Stimulated activated CD8-positive, alpha-beta memory T cell treated with anti-CD3 and anti-CD28 coated beads, Interleukin-15, amount 100 ng/mL, for 1 hour (primary cell): Measurements from ENCODE around the gene SSTR5.

Source experiments
- DNase-seq: peaks from one replicate; pipeline ENCODE4 v3.0.0-alpha.2; 2020; ENCODE audit warnings: low read depth

SSTR5 gene

GRCh38 chr16:1040346-1040745, 32.2 kb upstream of the SSTR5 start:
- DNase-seq, result no peak

DNA sequence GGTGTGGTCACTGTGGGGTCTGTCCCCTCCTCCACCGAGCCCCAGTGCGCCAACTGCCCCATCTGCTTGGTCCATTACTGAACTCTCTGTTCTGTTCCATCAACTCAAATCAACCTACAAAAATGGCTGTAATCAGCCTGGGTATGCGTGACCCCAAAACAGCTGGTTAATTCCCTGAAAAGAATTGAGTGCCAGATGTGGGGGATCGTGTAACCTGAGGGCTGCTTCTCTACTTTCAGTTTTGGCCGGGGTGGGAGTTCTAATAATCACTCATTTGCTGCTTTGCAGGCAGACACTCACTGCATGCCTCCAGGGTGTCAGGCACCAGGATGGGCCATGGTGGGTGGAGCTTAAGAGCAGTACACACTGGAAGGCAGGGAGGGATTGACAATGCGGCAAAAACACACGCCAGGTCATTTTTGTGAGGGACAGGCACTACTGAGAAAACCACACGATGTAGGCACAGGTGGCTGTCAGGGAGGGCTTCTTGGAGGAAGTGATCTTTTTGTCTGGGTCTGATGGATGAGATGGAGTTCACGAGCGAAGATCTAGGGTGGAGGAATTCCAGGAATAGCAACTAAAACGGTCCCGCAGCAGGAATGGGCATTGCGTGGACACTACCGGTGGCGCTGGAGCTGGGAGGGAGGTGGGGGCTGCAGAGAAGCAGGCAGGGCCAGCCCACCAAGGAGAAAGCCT, 30.4 kb upstream of the SSTR5 start:
- no peak for DNase-seq

GRCh38 chr16:1042866-1043265, 29.7 kb upstream of the SSTR5 start:
- no peak for DNase-seq

GRCh38 chr16:1043881-1044451, 28.6 kb upstream of the SSTR5 start:
- no peak for DNase-seq

GRCh38 chr16:1044460-1045309, 27.9 kb upstream of the SSTR5 start:
- DNase-seq, result no peak

DNA sequence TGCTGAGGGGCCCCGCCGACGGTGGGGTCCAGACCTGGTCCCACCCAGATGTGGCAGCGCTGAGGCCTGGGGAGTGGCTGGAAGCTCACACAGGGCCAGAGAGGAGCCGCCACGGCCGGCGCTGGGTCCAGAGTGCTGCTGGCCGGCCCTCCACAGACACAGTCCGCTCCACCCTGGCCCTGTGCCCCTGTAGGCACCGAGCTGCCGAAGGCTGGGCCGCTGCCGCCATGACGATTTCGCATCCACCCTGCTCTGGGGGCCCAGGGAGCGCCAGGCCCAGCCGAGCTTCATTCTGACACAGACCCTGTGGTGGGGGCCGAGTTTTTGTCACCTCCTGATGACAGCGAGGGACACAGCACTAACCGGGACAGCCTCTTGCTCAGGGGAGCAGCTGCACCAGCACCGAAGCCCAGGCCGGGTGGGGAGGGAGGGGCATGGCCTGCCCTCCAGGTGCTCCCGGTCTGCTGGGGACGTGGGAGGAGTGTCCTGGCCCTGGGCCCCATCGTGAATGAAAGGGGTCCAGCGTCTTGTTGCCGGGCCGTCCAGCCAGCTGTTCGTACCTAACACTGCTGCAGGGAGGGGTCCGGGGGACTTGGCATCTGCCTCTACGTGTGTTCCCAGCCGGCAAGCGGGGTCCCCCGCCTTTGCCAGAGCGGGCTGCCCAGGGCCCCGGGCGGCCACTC, 27.1 kb upstream of the SSTR5 start:
- DNase-seq, result no peak

- DNase-seq, result no peak
Observed at GRCh38 chr16:1045993-1046911, 26.3 kb upstream of the SSTR5 start.

DNA sequence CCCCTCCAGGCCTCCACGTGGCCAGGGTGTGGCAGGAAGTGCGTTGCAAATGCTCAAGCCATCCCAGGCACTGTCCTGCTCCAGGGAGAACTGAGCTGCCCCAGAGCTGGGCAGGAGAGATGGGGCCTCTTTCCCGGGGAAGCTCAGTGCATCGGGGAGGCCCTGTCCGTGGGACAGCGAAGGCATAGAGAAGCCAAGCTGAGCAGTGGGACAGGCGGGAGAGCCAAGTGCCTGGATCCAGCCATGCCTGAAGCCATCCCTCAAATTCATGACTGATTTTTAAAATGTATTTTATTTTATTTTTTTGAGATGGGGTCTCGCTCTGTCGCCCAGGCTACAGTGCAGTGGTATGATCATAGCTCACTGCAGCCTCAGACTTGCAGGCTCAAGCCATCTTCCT, 25.4 kb upstream of the SSTR5 start:
- no peak for DNase-seq

DNA sequence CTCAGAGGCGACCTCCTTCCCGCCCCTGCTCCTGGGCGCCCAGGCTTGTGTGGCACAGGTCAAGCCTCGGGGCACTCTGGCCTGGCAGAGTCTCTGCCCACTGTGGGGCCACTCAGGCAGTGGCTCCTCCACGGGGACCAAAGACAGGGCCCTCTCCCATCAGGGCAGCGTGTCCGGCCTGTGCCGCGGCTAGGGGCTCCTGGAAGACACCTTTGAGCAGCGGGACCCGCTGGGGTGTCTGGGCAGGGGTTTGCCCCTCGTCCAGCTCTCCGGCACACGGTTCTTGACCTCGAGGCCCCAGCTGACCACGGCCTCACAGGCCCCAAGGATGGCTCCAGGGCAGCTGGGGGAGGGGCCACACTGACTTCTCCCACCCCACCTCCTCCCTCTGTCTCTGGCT, 24.7 kb upstream of the SSTR5 start:
- DNase-seq, result no peak

DNA sequence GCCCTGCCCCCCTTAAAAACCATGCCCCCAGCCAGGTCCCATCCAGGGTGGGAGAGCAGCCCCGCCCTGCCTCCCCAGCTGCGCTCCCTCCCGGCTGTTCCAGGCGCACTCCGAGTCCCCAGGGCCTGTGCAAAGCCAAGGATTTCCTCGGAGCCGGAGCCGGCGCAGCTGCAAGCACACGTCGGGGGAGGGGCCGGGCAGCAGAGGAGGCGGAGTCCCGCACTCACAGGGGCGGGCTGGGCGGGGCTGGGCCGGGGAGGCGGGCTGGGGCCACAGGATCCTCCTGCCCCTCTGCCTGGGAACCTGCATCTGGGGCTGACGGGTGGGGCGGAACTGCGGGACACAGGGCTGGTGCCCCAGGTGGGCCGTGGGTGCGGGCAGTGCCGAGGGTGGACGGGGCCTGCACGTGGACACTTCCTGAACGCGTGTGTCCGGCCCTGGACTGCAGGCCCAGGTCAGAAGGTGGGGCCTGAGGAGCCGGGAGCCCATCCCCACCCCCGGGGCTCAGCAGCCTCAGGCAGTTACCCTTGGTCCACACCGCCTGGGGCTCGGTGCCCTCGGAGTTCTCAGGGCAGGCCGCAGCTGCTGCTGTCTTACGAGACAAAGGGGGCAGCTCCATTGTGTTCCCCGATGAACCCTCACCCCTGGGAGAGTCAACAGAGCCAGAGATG, 24.0 kb upstream of the SSTR5 start:
- no peak for DNase-seq

DNA sequence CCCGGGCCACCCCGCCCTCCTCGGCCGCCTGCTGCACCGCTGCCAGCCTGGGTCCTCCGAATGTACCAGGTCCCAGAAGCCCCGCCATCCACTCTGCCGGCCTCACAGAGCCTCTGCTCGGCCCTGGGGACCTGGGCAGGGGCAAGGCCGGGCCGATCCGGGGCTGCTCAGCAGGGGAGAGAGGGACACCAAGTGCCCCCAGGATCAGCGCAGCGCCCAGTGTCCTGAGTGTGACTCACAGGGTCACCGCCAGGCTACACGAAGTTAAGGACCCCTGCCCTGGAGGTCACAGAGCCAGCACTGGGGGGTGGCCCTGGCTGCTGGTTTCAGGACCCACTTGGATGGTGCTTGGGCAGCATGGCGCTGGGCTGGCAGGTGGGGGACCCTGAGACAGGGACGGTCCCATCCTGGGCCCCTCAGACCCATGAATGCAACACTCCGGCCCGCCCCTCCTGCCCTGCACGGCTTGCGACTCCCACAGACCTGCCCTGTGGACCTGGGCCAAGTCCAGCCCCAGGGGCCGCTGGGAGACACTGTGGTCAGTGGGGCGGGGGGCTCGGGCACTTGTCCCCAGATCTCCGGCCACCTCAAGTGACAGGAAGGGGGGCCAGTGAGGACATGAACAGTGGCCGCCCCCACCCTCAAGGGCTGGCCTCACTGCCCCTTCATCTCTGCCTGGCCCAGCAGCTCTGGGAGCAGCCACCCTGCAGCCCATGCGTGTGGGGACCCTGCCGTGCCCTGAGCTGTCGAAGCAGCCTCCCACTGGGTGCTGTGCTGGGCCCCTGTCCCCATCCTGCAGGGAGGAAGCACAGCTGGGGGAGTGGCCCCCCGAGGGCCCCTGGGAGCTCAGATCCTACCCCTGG, 23.2 kb upstream of the SSTR5 start:
- no peak for DNase-seq

DNA sequence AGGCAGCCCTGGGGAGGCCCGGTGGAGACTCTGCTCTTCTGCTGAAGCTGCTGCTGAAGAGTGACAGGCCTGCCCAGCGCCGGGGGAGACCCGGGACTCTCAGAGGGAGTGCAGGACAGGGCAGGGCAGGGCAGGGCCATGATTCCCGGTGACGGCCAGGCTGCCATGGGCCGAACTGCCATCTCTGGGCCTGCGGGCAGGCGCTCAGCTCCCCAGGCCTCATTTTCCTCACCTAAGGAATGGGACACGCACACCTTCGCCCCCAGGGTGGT, 22.6 kb upstream of the SSTR5 start:
- no peak for DNase-seq

DNA sequence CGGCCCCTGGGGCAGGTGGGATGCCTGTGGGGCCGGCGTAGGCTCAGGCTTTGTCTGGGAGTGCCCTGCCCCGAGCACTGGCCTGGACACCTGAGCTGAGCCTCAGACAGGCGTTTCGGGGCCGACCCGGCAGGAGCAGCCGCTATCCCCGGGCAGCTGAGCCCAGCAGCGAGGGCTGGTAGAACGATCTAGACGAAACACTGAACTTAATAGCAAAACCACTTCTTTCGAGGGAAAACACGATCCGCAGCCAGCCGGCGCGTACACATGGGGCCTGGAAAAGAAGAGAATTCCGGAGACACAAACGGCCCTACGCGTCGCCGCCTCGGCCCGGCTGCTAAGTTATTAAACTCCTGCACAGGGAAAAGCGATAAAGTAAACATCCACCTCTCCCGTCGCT, 22.0 kb upstream of the SSTR5 start:
- no peak for DNase-seq

GRCh38 chr16:1050921-1051320, 21.6 kb upstream of the SSTR5 start:
- no peak for DNase-seq

- DNase-seq, result no peak
Observed at GRCh38 chr16:1051446-1051845, 21.1 kb upstream of the SSTR5 start.

DNA sequence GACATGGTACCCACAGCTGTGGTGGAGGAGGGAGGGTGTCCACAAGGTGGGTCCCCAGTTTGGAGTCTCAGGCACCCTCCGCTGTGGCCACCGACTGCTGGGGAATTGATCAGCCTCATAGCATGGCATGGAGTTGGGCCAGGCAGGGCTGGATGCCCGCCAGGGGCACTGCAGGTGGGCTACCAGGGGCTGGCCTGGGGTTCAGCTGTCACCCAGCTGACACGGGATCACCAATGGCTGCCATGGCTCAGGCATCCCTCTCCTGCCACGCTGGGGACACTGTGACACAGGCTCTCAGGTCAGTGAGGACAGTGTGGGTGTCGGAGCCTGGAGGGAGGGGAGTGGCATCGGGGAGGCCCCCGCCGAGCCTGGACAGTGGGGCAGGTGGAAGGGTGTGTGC, 19.8 kb upstream of the SSTR5 start:
- no peak for DNase-seq

DNA sequence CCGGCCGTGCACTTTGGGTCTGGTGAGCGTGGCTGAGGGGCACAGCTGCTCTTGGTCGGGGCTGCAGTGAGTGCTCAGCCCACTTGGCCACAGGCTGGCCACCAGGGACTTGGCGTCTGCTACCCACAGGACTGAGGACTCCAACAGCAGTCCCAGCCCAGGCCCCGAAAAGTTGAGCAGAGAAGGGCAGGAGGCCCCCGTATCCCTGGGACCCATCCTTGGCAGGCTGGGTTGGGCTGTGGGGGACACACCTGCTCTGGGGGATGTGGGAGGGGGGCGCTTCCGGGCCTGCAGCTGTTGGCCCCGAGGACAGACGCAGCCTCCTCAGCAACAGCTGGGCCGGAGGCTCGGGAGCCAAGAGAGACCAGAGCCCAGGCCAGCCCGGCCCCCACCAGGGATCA, 19.4 kb upstream of the SSTR5 start:
- DNase-seq, result no peak

DNA sequence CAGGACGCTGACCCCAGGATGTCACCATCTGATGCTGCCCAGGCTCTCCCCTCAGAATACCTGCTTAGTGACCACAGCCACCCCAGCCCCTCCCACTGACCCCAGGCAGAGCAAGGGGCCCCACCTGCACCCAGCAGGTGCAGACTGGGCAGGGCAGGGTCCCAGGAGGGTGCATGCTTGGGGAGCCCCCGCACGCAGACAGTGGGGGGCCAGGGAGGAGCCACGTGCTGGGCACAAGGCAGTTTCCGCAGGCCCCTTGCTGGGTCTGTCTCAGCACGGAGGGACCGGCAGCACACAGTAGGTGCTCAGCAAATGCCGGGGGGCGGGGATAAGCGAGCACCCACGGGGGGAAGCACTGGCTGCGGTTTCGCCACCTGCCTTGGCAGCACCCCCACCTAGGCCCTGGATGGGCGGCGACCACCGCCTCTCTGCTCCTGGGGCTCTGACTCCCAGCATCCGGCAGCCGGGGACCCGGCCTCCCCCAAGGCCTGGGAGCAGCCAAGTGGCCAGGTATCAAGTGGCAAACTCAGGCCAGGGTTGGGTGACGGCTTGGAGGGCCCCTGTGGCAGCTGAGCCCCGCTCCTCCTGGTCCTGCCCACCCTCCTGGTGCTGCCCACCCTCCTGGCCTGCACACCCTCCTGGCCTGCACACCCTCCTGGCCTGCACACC, 18.7 kb upstream of the SSTR5 start:
- no peak for DNase-seq

DNA sequence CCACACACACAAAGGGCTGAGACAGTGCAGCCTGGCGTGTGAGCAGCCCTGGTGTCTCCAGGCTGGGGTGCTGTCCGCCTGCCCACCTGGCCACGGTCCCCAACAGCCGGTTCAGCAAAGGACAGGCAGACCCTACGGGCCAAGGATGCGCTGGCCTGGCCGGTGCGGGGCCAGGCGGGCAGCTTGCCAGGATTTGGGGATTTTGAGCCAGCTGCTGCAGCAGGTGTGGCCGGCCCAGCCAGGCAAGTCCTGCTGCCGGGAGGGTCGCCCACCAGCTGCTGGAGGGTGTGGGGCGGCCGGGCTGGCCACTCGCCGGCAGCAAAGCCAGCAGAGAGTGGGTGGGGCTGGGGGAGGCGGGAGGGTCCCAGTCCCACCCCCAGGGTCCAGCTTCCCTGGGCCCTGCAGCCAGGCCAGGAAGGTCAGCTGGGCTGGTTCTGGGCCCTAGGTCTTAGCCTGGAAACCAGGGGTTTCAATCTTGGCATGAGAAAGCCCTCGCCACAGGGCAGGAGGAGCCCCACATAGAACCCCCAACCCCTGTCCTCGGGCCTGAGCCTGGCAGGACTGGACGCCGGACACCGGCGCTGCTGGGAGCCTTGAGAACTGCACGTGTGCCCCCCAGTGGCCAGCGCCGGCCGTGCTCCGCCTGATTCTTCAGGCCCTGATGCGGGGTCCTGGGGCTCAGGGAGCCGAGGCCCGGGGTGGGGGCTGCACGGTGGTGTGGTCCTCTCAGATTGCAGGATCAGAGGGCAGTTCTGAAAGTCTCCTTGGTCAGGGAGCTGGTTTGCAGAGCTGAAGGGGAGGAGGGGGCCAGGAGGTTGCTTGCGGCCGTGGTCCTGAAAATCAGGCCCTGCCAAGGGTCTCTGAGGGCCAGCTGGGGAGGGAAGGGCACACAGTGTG, 17.6 kb upstream of the SSTR5 start:
- DNase-seq, result peak; percentile 13
